ENCODE data around the gene FNTB. TPM values are rescaled to one million over a fixed set of nuclear protein-coding genes. Genes with fewer than 3 reads are reported as not detected.
"Not testable (repeated sequence)": the region's sequence is repeated elsewhere in the genome, so short reads cannot be mapped to it uniquely, and the experiment has no call there.

FNTB gene
- total RNA-seq, 1 experiment from 2014 or later, result 15.9 TPM

DNA sequence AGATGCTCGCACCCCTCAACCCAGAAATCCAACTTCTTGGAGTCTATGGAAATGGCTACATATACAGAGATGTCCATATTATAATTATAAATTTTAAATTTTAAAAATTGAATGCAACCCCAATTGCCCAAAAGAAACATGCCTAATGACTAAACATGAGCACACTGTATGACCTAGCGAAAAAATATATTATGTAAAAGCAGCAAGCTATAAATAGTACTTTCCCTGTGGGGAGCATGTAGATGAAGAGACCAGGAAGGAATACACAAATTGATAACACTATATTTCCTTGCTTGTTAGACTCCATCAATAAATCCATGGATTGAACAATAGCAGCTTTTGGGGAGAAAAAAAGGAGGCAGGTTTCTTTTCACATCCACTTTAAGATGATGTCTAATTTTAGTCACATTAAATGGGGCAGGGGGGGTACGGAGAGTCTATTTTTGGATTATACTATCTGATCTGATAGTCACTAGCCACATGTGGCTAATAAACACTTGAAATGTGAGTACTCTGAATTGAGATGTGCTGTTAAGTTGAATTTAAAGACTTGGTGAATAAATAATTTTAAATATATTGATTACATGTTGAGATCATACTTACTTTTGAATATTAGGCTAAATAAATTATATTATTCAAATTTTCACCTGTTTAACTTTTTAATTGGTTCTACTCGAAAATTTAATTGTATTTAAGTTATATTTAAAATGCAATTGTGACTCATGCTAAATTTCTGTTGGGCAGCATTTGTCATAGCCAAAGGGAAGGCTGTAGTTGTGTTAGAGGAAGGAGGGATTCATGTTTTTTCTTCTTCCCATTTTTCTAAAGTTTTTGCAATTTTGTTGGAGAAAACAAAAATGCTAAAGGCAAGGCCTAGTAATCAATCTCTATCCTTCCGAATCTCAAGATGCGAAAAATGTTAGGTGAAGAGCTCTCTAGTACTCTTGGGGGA is 98.1 kb downstream of the FNTB start:
- DNase-seq (ENCODE audit: low spot score), result no peak

DNA sequence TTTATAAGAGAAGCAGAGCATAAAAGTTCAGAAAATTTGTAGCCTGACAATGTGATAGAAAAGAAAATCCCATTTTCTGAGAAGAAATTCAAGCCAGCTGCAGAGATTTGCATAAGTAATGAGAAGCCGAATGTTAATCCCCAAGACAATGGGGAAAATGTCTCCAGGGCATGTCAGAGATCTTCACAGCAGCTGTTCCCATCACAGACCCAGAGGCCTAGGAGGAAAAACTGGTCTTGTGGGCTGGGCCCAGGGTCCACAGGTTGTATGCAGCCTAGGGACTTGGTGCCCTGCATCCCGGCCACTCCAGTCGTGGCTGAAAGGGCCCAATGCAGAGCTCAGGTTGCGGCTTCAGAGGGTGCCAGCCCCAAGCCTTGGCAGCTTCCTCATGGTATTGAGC is 100.0 kb downstream of the FNTB start:
- not testable (repeated sequence) for DNase-seq (ENCODE audit: low spot score)

DNA sequence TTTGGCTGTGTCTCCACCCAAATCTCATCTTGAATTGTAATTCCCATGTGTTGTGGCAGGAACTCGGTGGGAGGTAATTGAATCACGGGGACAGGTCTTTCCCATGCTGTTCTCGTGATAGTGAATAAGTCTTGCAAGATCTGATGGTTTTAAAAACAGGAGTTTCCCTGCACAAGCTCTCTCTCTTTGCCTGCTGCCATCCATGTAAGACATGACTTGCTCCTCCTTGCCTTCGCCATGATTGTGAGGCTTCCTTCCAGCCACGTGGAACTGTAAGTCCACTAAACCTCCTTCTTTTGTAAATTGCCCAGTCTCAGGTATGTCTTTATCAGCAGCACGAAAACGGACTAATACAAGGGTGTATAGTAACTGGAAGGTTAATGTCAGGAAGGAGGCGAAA is 101.1 kb downstream of the FNTB start:
- DNase-seq (ENCODE audit: low spot score), result not testable (repeated sequence)

DNA sequence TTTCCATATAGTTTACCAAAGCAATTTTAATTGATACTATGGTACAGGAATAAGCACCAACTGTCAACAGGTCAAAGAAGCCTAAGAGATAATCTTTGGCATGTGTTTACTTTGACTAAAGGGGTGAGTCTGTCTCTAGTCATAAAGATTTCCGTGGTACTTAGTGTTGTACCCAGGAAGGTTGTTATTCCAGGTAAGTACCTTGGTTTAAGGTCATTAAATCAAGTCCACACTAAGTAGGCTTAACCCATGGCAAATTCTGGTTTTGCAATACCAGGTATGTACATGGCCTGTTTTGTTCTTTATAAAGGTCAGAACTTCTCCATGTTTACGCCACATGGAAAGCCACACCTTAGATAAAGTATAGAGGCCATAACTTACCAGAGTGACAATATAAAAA is 105.7 kb downstream of the FNTB start:
- no peak for DNase-seq (ENCODE audit: low spot score)

DNA sequence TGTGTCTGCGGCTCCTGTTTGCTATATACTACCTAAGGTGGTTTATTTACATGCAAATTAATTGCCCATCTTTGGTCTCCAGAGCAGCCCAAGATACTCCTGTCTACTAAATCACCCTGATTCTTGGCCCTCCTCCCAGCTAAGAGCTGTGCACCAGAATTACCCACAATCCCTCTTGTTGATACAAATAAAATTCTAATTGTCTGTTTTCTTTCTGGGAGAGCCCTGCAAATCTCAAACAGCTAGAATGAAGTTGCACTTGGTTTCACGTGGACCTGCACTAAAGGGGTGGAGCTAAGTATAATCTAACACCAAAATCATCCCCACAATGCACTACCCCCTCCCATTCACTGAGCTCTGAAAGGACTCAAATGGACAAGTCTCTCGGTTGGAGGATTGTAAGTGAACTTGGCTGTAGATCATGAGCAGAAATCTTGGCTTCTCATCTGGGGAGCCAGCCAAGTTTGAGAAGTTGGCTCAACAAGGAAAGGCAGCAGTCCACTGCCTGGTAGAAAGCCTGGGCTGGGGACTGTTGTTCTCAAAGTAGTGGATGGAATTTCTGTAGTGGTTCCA is 109.0 kb downstream of the FNTB start:
- no peak for DNase-seq (ENCODE audit: low spot score)

DNA sequence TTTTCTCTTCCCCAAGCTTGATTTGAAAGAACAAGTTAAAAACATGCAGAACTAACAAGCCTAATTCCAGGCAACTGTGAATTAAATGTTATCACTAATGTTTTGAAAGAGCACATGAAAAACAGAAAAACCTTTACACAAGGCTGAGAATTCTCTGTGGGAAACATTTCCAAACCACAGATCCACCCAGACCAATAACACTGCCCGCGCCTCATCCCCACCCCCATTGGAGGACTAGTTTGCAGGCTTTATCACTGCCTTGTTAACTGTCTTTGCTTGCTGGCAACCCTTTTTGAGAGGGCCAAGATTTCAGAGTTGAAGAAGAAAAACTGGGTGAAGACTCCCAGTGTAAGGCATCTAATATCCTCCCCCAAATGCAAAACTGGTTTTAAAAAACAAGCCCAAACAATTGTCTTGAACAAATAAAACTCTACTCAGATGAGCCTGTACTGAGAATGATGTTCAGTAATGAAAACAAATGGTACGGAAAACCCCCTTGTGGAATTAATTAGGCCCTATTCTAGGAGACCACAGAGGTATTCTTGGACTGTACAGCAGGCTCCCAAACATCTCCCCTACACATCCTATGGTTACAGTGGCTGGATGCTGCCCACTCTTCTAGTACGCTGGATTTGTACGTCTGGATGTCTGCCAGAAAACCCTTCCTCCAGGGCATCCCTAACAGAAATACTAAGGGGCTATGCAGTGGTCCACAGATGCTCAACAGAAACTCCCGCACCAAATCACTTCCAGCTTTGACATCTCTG is 109.8 kb downstream of the FNTB start:
- DNase-seq (ENCODE audit: low spot score), result no peak

DNA sequence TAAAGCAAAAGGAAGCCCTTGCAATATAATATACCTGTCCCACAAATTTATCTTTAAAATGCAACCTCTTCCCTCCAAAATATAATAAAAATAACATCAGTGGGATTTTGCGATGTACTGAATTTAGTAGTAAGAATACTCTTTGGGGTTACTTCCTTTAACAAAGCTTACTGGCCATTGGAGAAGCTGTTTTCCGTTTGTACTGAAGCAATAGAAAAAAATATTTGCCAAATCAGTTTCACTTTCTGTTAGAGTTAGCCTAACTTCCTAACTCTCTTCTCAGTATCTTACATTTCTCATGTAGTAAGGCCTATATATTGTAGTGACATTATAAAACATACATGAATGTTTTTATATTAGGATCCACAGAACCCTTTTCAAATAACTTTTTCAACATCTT is 111.9 kb downstream of the FNTB start:
- peak; percentile 27 for DNase-seq (ENCODE audit: low spot score)

DNA sequence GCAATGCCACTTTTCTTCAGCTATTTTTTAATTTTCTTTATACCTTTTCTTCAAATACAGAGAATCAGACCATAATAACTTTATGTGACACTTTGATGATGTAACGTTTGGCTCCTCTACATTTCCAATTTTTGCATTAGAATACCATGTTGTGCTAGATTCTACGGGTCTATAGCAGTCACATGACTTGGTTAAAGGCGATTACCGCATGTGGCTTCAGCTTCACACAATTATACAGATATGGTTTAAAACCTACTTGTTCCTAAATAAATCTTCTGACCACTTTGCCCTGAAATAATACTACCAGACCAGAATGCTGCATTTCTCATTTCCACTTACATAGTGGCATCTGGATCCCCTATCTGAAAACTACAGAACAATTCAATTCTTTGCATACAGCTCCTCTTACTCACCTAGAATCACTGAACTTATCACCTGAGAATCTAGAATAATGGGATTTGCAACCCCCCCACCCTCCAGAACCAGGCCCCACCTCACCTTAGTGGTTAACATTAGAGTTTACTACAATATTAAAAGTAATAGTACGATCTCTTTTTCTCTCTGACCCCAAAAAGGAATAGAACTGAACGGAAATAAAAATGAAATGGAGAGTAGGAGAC is 114.3 kb downstream of the FNTB start:
- no peak for DNase-seq (ENCODE audit: low spot score)

DNA sequence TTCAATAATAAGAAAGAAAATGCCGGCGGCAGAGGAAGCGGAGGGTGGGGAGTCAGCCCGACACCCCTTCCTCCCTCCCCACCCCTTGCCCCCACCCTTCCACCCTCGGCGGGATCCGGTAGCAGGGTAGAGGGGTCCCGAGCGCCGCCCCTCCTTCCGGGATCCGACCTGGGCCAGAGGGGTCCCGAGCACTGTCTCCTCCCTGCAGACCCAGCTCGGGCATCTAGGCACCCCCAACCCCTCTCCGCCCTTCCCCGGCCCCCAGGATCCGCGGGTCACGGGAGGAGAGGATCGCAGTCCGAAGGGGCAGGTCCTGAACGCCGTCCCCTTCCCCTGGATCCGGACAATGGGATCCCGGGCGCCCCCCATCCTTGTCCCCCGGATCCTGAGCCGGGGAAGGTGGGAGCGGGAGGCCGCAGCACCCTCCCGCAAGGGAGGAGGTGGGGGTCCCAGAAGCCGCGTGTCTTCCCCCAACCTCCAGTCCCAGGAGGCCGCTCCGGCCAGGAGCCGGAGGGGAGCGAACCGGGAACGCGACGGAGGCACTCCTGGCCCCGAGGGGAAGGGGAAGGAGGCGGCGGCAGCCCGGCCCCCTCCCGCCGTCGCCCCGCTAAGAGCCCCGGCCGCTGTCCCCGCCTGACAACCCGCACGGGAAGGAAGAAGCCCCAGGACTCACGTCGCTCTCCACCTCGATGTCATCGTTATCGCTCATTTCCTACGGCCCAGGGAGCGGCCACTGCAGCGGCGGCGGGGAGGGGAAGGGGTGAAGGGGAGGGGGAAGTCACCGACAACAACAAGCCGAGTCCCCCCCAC is 115.1 kb downstream of the FNTB start:
- DNase-seq (ENCODE audit: low spot score), result no peak

DNA sequence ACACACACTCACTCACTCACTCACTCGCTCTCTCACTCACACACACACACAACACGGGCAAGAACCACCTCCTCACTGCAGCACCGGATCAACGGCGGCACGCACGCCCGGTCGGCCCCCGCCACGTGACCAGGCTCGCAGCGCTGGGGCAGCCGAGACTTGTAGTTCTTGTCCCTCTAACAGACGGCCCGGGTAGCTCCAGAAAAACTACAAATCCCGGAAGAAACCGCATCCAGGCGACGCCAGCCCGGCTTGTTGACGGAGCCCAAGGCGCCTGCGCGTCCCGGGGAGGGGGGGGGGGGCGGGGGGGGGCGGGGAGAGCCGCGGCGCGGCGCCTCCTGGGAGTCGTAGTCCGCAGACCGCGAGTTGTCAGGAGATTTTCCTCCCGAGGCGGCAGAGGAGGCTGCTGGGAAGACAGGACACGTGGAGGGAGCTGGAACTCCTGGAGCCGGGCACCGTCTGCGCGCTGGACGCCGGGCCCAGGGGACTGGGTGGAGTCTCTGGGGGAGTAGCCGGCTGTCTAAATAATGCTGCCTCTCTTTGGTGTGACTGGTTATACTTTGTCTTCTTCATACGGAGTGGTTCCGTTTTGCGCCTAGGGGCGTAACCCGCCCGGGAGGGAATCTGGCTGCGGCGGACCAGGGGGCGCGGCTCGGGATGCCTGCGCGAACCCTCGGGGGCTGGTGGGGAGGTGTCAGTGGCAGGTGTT is 115.9 kb downstream of the FNTB start, which contains the start of gene MAX:
MAX (minus strand) TSS at position 77 of the 709 bp plus-strand sequence. CDS start 178 bp downstream, outside the sequence.
- DNase-seq (ENCODE audit: low spot score), result peak; percentile 98

DNA sequence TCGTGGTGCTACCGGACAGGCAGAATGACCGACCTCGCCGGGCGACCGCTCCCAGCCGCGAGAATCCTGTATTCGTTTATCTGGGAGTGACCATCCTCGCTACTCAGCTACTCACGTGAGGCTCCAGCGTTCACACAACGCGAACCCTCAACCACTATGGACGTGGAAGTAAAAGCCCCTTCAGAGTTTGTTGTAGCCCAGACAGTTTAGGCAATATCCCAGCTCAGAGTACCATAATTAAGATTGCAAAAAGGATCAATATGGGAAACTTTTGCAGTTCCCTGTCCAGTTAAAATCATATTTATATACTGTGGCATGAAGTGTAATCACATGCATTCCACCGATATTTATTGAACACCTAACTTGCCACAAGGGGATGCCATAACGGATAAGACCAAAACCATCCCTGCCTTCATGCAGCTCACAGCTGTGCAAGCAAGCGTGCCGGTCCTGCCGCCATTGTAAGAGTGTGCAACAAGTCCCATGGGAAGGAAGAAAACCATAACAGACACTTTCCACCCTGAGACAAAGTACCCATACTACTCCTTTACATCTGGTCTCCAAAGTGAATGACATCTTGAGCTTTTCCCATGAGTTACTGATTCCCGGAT is 116.6 kb downstream of the FNTB start:
- no peak for DNase-seq (ENCODE audit: low spot score)

DNA sequence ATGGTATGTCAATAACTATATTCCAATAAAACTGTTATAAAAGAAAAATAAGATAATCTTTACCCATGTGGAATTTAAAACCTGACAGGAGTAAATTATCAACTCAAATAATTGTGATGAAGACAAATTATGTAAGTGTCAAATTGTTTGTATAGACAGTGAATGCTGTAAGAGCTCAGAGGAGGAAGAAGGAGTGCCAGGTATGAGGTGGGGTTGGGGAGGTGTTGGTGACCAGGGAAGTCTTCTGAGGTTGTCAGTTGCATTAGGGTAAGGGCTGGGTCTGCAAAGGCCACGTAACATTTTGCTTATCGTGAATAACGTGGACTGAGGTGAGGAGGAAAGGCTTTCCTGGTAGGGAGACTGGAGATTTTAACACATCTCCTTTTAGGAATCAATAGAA is 118.1 kb downstream of the FNTB start:
- DNase-seq (ENCODE audit: low spot score), result no peak

DNA sequence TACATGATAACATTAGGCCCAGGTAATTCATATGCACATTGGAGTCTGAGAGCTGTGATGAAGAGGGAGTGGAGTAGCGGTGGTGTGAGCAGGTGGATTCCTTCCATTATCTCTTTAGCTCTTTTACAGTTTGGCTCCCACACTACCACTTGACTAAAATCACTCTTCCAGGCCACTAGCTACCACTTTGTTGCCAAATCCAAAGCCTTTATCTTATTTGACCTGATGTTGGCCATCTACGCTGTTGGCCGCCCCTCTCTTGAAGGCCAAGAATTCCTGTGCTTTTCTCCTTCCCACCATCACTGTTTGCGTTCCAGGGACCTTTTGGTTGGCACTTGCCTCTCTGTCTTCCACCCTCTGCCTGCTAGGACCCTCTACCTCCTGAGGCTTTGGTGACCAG is 119.6 kb downstream of the FNTB start:
- no peak for DNase-seq (ENCODE audit: low spot score)

DNA sequence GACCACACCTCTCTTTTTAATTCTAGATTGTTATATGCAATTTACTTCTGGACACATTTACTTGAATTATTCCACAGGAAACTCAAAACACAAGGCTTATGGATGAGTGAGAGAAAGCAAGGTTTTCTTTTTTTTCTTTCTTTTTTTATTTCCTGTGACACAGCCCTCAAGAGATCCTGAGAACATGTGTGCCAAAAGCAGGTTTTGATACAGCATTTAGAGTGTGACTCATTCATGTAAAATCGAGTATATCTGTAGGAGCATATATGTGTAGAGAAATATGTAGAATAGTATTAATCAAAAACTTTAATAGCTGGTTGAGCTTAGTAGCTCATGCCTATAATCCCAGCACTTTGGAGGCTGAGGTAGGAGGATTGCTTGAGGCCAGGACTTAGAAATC is 120.0 kb downstream of the FNTB start:
- DNase-seq (ENCODE audit: low spot score), result no peak

DNA sequence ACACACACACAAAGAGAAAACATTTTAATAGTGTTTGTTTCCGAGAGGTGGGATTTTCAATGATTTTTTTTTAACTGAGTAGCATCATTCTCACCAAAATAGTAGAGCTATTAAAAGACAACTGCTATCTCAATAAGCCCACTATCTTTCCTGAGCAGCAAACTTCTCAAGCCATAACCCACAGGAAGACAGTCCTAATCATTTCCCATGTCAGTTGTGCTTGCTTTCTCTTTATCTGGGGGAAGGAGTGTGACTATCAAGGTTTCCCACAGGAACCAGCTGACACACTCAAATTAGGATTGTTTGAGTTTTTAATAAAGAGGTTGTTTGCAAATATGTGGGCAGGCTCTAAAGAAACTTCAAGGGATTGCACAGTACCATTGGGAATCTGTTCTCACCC is 120.5 kb downstream of the FNTB start:
- no peak for DNase-seq (ENCODE audit: low spot score)

DNA sequence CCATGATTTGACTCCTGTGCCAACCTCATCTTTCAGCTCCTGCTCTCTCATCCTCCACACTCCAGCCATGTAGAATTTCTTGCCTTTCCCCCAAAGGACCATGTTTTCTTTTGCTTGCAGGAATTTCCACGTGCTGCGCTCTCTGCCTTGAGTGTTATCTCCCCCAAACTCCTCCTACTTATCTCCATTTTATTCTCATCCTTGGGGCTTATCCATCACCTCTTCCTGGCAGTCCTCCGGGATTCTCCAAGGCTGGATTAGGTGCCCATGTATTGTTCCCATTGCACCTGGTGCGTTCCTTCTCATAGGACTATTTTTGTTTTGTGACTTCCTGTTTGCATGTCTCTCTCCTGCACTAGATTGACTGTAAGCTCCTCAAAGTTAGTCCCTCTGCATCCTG is 122.7 kb downstream of the FNTB start:
- no peak for DNase-seq (ENCODE audit: low spot score)

DNA sequence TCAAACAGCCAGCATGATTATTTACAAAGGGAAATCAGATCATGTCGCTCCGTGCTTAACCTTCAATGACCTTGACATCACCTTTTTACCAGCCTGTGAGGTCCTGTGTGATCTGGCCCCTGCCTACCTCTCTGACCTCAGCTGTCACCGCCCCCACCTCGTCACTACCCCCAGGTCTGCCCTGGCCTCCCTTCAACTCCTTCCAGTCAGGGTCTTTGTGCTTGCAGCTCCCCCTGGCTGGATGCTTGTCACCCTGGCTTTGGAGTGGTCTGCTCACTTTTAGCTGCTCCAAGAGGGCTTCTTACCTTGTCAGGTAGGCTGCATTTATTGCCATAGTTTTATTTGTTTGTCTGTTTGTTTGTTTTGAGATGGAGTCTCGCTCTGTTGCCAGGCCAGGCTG is 123.8 kb downstream of the FNTB start:
- DNase-seq (ENCODE audit: low spot score), result no peak
